T-cell (primary cell): ENCODE results near the gene CLIC3. TPM values are rescaled to one million over a fixed set of nuclear protein-coding genes. Genes with fewer than 3 reads are reported as not detected.

Experiments
- total RNA-seq, 35 experiments: library from RNA in 6 of 35; stranded (reverse) in 6 of 35; fragments of 120-200 nt in 1 of 35; gene quantifications; one replicate each; pipeline versions ENCODE4 v1.2.1 to v1.2.4 and lab custom pipeline; 2013 to 2026

CLIC3 gene
- total RNA-seq, 5 donors from 2014 or later (not counting 1 experiment from before 2014, with no cell fraction given), result 5.4 to 24.7 (median 8.0) TPM

Other genes starting within 250 kb of the CLIC3 start
- not detected for gene LCN6, start 248.0 kb downstream of the CLIC3 start, total RNA-seq
- under 1 TPM in 1 of 5 donors, not detected in 4; 0.16 TPM for gene LCN8, start 238.3 kb downstream of the CLIC3 start, total RNA-seq
- not detected for gene LCN15, start 232.1 kb downstream of the CLIC3 start, total RNA-seq
- 10 to 100 TPM; 24.4 to 53.5 (median 45.8) TPM for gene TMEM141, start 205.2 kb downstream of the CLIC3 start, total RNA-seq
- 1 to 10 TPM; 1.9 to 2.9 (median 2.3) TPM for gene CCDC183, start 200.2 kb downstream of the CLIC3 start, total RNA-seq
- 10 to 100 TPM; 60.5 to 86.7 (median 82.8) TPM for gene RABL6, start 188.6 kb downstream of the CLIC3 start, total RNA-seq
- 1 to 10 TPM; 2.1 to 7.5 (median 5.1) TPM for gene AJM1, start 154.1 kb downstream of the CLIC3 start, total RNA-seq
- gene PHPT1, start 147.2 kb downstream of the CLIC3 start, total RNA-seq, result 10 to 100 TPM; 23.3 to 56.8 (median 43.5) TPM
- gene MAMDC4, start 144.2 kb downstream of the CLIC3 start, total RNA-seq, result 10 to 100 TPM in 1 of 5 donors, 1 to 10 TPM in 4; 3.0 to 10.7 (median 7.1) TPM
- gene EDF1, start 130.3 kb downstream of the CLIC3 start, total RNA-seq, result 100 to 1,000 TPM; 236 to 314 (median 297) TPM
- 10 to 100 TPM; 20.9 to 38.7 (median 33.7) TPM for gene TRAF2, start 110.1 kb downstream of the CLIC3 start, total RNA-seq
- 100 to 1,000 TPM in 3 of 5 donors, 10 to 100 TPM in 2; 60.9 to 161 (median 145) TPM for gene FBXW5, start 51.8 kb downstream of the CLIC3 start, total RNA-seq
- gene C8G, start 51.3 kb downstream of the CLIC3 start, total RNA-seq, result 1 to 10 TPM; 1.7 to 3.8 (median 3.2) TPM
- 1 to 10 TPM; 1.1 to 3.3 (median 2.2) TPM for gene LCN12, start 44.3 kb downstream of the CLIC3 start, total RNA-seq
- 10 to 100 TPM in 4 of 5 donors, 1 to 10 TPM in 1; 9.6 to 56.6 (median 26.4) TPM for gene PTGDS, start 19.1 kb downstream of the CLIC3 start, total RNA-seq
- gene LCNL1, start 13.6 kb downstream of the CLIC3 start, total RNA-seq, result 1 to 10 TPM in 3 of 5 donors, under 1 TPM in 2; 0.29 to 2.2 (median 1.3) TPM
- gene PAXX, start 4.1 kb downstream of the CLIC3 start, total RNA-seq, result 100 to 1,000 TPM in 4 of 5 donors, 10 to 100 TPM in 1; 81.3 to 173 (median 127) TPM
- 100 to 1,000 TPM in 3 of 5 donors, 10 to 100 TPM in 2; 58.6 to 138 (median 121) TPM for gene ABCA2, start 31.7 kb upstream of the CLIC3 start, total RNA-seq
- 1 to 10 TPM; 1.1 to 7.7 (median 5.1) TPM for gene FUT7, start 35.5 kb upstream of the CLIC3 start, total RNA-seq
- 10 to 100 TPM; 32.4 to 76.7 (median 57.0) TPM for gene NPDC1, start 49.6 kb upstream of the CLIC3 start, total RNA-seq
- gene ENTPD2, start 57.5 kb upstream of the CLIC3 start, total RNA-seq, result under 1 TPM in 1 of 5 donors, not detected in 4; 0.32 TPM
- gene SAPCD2, start 74.0 kb upstream of the CLIC3 start, total RNA-seq, result 1 to 10 TPM in 1 of 5 donors, under 1 TPM in 4; 0.33 to 1.0 (median 0.83) TPM
- gene UAP1L1, start 80.9 kb upstream of the CLIC3 start, total RNA-seq, result 10 to 100 TPM; 11.3 to 32.8 (median 19.3) TPM
- 10 to 100 TPM; 62.0 to 91.5 (median 84.8) TPM for gene MAN1B1, start 90.4 kb upstream of the CLIC3 start, total RNA-seq
- 100 to 1,000 TPM; 246 to 469 (median 425) TPM for gene DPP7, start 118.2 kb upstream of the CLIC3 start, total RNA-seq
- gene GRIN1, start 142.6 kb upstream of the CLIC3 start, total RNA-seq, result not detected
- not detected for gene LRRC26, start 173.5 kb upstream of the CLIC3 start, total RNA-seq
- not detected for gene TMEM210, start 175.5 kb upstream of the CLIC3 start, total RNA-seq
- 100 to 1,000 TPM; 133 to 142 (median 141) TPM for gene ANAPC2, start 192.0 kb upstream of the CLIC3 start, total RNA-seq
- gene SSNA1, start 192.1 kb upstream of the CLIC3 start, total RNA-seq, result 10 to 100 TPM; 37.0 to 71.6 (median 64.0) TPM
- 10 to 100 TPM in 3 of 5 donors, 1 to 10 TPM in 2; 5.8 to 12.8 (median 12.1) TPM for gene TPRN, start 204.2 kb upstream of the CLIC3 start, total RNA-seq
- 10 to 100 TPM; 23.7 to 44.7 (median 42.1) TPM for gene TMEM203, start 209.1 kb upstream of the CLIC3 start, total RNA-seq
- gene NDOR1, start 209.1 kb upstream of the CLIC3 start, total RNA-seq, result 10 to 100 TPM; 27.6 to 46.7 (median 45.4) TPM
- gene RNF208, start 225.7 kb upstream of the CLIC3 start, total RNA-seq, result 1 to 10 TPM in 3 of 5 donors, under 1 TPM in 2; 0.56 to 1.6 (median 1.5) TPM
- under 1 TPM in 4 of 5 donors, not detected in 1; 0.32 to 0.58 (median 0.45) TPM for gene CYSRT1, start 228.6 kb upstream of the CLIC3 start, total RNA-seq
- gene RNF224, start 230.9 kb upstream of the CLIC3 start, total RNA-seq, result not detected
- not detected for gene SLC34A3, start 234.3 kb upstream of the CLIC3 start, total RNA-seq
- gene TUBB4B, start 244.7 kb upstream of the CLIC3 start, total RNA-seq, result 100 to 1,000 TPM in 2 of 5 donors, 10 to 100 TPM in 3; 50.6 to 118 (median 95.3) TPM